DMS79 treated with DMSO at 0.1 percent for 48 hours (cell line): ENCODE results near the gene REG3A.

Experiments
- DNase-seq: peaks from one replicate; lab custom pipeline; 2025; lab: John Stamatoyannopoulos, UW

Gene REG3A

GRCh38 chr2:79120194-79120713 is 39.3 kb downstream of the REG3A start, which contains the start of gene REG1A:
Gene REG1A, plus strand, starts transcription at chr2:79120488. Its CDS starts 374 bp downstream, at chr2:79120862.
- DNase-seq, result no peak

DNA sequence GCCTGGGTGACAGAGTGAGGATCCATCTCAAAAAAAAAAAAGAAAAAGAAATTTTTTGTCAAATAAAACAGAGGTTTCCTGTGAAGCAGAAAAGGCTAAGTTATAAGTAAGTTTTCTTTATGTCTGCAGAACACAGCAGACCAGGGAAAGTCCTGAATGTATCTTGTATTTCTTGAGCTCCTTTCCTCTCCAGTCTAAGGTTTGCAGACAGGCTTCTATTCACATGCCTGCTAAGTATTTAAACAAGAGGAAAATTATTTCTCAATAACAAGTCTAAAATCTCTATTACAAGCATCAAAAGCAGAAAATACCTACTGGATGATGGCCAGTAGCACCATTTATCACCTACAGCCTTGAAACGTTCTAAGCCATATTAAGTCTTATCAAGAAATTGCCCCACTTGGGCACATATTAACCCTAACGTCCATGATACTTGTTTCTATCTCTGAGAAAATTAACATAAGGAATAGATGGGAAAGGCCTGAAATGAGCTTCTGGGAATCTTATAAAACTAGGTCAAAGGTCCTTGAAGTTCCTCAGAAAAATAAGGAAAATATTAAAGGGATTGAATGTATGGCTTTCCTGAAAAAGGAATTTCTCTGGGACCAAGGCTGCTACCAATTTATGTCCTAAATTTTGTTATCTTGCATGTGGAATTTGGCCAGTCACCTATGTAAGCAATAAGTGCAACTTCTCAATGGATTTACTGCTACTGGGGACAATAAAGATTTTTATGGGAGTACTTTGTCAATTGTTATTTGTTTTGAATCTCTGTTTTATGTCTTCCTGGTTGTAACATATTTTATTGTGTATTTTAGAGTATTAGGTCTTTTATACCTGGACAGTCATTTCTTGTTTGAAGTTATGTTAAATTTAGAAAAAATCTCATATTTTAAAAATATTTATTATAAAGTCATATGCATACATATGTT is 42.3 kb downstream of the REG3A start:
- DNase-seq, result no peak

GRCh38 chr2:79114797-79115494 is 44.6 kb downstream of the REG3A start:
- no peak for DNase-seq

DNA sequence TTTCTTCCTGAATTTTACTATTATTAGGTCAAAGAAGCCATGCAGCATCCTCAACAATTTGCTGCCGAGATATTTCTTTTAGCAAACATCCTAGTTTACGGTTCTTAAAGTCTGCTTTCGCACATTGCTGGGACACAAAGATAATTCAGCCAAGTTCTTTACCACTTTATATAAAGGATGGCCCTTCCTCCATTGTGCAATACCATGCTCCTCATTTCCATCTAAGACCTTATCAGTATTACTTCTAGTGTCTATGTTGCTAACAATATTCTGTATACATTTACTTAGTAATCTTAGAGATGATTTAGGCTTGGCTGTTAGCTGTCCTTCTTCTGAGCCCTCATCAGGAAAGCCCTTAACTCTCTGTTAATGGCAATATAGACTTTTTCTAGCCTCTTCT is 47.3 kb downstream of the REG3A start:
- no peak for DNase-seq
